ENCODE data around the gene DNAH11. TPM values are rescaled to one million over a fixed set of nuclear protein-coding genes. Genes with fewer than 3 reads are reported as not detected.

DNAH11 gene
- total and polyA plus RNA-seq, 11 donors: 0.04 to 0.98 (median 0.23) TPM

DNA sequence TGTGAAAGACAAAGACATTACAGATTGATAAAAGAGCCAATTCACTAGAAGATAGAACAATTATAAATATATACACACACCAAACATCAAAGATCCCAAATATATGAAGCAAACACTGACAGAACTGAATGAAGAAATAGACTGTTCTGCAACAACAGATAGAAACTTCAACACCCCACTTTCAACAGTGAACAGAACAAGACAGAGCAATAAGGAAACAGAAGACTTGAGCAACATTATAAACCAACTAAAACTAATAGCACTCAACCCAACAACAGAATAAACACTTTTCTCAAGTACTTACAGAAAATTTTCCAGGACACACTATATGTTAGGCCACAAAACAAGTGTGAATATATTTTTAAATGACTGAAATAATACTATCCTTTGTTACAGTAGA lies 392.0 kb downstream of the DNAH11 start:
- Histone ChIP-seq H3K27ac (no peak overlapping the region), H3K36me3 (no peaks in the 10 kb centered on the region), H3K4me3 (no peak overlapping the region), H3K9me3 (peaks cover 0 to 10% (median 0%) of the 10 kb centered on the region in 12 donors), H3K4me1 (peaks cover 0 to 17% (median 2%) of the 10 kb centered on the region in 12 donors), H3K27me3 (no peaks in the 10 kb centered on the region)
- intact Hi-C loops (cut with DNase I): no loop called here
- ATAC-seq (no peak), DNase-seq (no peak)
- TF ChIP-seq, protein P1, sequence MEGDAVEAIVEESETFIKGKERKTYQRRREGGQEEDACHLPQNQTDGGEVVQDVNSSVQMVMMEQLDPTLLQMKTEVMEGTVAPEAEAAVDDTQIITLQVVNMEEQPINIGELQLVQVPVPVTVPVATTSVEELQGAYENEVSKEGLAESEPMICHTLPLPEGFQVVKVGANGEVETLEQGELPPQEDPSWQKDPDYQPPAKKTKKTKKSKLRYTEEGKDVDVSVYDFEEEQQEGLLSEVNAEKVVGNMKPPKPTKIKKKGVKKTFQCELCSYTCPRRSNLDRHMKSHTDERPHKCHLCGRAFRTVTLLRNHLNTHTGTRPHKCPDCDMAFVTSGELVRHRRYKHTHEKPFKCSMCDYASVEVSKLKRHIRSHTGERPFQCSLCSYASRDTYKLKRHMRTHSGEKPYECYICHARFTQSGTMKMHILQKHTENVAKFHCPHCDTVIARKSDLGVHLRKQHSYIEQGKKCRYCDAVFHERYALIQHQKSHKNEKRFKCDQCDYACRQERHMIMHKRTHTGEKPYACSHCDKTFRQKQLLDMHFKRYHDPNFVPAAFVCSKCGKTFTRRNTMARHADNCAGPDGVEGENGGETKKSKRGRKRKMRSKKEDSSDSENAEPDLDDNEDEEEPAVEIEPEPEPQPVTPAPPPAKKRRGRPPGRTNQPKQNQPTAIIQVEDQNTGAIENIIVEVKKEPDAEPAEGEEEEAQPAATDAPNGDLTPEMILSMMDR (IDR thresholded peaks at IDR 0.05): no peak
- TF ChIP-seq POLR2A (IDR thresholded peaks at IDR 0.05): no peak

DNA sequence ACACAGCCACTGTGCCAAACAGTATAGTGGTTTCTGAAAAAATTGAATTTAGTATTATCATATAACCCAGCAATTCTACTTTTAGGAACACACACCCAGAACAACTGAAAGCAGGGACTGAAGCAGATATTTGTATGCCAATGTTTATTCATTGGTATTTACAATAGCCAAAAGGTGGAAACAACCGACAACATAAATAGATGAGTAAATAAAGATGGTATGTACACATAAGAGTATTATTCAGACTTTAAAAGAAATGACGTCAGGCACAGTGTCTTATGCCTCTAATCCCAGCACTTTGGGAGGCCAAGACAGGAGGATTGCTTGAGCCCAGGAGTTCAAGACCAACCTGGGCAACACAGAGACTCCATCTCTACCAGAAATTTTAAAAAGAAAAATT lies 395.6 kb downstream of the DNAH11 start:
- Histone ChIP-seq H3K36me3 (no peaks in the 10 kb centered on the region), H3K27ac (peak overlapping the region in 8 of 12 donors; percentile 27 to 58 (median 54)), H3K27me3 (no peaks in the 10 kb centered on the region), H3K4me3 (no peak overlapping the region), H3K4me1 (peaks cover 0 to 41% (median 15%) of the 10 kb centered on the region in 12 donors), H3K9me3 (peaks cover 0 to 10% (median 0%) of the 10 kb centered on the region in 12 donors)
- TF ChIP-seq, protein P1 (IDR thresholded peaks at IDR 0.05): no peak
- no peak for TF ChIP-seq POLR2A (IDR thresholded peaks at IDR 0.05)
- ATAC-seq (no peak), DNase-seq (no peak)
- intact Hi-C loops (cut with DNase I): no loop called here
- WGBS, 4 donors: 79 to 90% (median 85%) methylated on average over 2 of the region's 2 CpGs

DNA sequence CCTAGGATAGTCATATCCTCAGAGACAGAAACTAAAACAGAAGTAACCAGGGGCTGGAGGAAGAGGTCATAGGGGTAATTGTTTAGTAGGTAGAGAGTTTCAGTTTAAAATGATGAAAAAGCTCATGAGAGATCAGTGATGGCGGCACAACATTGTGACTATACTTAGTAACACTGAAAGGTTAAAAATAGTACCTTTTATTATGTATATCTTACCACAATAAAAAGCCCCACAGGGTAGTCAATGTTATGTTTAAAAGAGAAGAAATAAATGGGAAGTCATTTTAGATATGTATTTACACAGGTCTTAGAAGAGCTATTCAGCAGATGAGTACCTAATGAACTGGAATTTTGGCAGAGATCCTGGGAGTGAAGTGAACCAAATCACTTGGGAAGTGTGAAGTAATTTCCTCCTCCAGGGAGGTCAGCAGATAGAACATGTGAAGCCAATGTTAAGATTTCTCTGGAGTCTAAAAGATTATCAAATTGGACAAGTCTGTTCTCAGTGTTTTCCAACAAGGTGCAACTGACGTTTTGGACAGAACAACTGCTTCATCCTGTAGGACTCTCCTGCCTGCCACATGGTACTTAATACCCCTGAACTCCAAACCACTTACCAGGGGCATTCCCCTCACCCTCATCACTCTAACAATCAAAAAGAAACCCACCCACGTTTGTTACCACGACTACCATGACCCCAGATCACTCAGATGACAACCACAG lies 396.5 kb downstream of the DNAH11 start:
- peaks cover 0 to 49% (median 15%) of the 10 kb centered on the region in 12 donors for H3K4me1 ChIP-seq
- no peaks in the 10 kb centered on the region for H3K27me3 ChIP-seq
- WGBS, 4 donors: 14 to 28% (median 19%) methylated on average over 4 of the region's 4 CpGs
- intact Hi-C loops (cut with DNase I): no loop called here
- no peak for DNase-seq
- peak in 3 of 4 donors; percentile 14 to 47 (median 28) for ATAC-seq
- no peak overlapping the region for H3K4me3 ChIP-seq
- TF ChIP-seq POLR2A (IDR thresholded peaks at IDR 0.05): no peak
- TF ChIP-seq, protein P1 (IDR thresholded peaks at IDR 0.05): no peak
- H3K27ac ChIP-seq: peak overlapping the region in 11 of 12 donors; percentile 15 to 58 (median 37)
- no peaks in the 10 kb centered on the region for H3K36me3 ChIP-seq
- peaks cover 0 to 10% (median 0%) of the 10 kb centered on the region in 12 donors for H3K9me3 ChIP-seq

DNA sequence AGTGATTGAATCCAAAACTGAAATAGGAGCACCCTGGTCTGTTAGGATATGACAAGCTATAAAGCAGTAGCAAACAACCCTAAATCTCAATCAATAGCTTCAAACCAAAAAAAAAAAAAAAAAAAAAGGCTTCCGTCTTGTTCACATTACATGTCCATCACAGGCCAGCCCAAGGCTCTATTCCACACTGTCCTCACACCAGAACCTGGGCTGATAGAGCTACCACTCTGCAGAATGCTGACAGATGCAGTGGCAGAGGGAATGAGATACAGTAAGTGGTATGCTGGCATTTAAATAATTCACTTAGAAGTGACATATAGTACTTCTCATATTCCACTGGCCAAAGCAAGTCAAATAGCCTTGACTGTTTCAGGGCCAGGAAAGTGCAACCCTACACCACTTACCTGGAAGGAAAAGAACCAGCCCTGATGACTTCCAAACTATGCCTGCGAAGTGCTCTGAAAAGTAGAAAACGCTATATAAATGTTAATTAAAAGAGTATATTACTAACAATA lies 397.1 kb downstream of the DNAH11 start:
- Histone ChIP-seq H3K27me3 (no peaks in the 10 kb centered on the region), H3K4me3 (no peak overlapping the region), H3K9me3 (peaks cover 0 to 10% (median 0%) of the 10 kb centered on the region in 12 donors), H3K4me1 (peaks cover 0 to 54% (median 17%) of the 10 kb centered on the region in 12 donors), H3K36me3 (no peaks in the 10 kb centered on the region), H3K27ac (peak overlapping the region in 10 of 12 donors; percentile 1 to 58 (median 36))
- intact Hi-C loops (cut with DNase I): loop anchor here in 1 of 10 donors (10.0 kb wide), 1 partner anchor 45 kb away; no protein-coding TSS in a partner anchor
- no peak for DNase-seq
- peak in 2 of 4 donors; percentile 23 to 33 for ATAC-seq
- TF ChIP-seq, protein P1 (IDR thresholded peaks at IDR 0.05): no peak
- TF ChIP-seq POLR2A (IDR thresholded peaks at IDR 0.05): no peak
- whole genome bisulfite sequencing, 4 donors: 76 to 80% (median 79%) methylated on average over 3 of the region's 3 CpGs
